BLaER1 treated with 17β-estradiol and CSF1 and Interleukin-3, amounts not matched to agents 10 nM and 100 nM (cell line): ENCODE measurements around the gene WIPI1.

Source experiments
- H3K27ac ChIP-seq, 11 experiments: shearing (Covaris generic); formaldehyde crosslinking; 2 replicates each; pipeline ENCODE4 v1.8.1; 2022
- H3K27me3 ChIP-seq, 11 experiments: shearing (Covaris generic); formaldehyde crosslinking; 2 replicates each; pipeline ENCODE4 v1.8.1; 2022
- H3K36me3 ChIP-seq, 11 experiments: shearing (Covaris generic); formaldehyde crosslinking; 2 replicates each; pipeline ENCODE4 v1.8.1; 2022
- H3K4me1 ChIP-seq, 10 experiments: shearing (Covaris generic); formaldehyde crosslinking; 2 replicates each; pipeline ENCODE4 v1.8.1; 2022
- H3K4me2 ChIP-seq, 11 experiments: shearing (Covaris generic); formaldehyde crosslinking; 2 replicates each; pipeline ENCODE4 v1.8.1; 2022
- H3K4me3 ChIP-seq, 10 experiments: shearing (Covaris generic); formaldehyde crosslinking; 2 replicates each; pipeline ENCODE4 v1.8.1; 2022
- H3K9ac ChIP-seq, 11 experiments: shearing (Covaris generic); formaldehyde crosslinking; 2 replicates each; pipeline ENCODE4 v1.8.1; 2022
- H3K9me3 ChIP-seq, 11 experiments: shearing (Covaris generic); formaldehyde crosslinking; replicated peaks in 1 of 11; 2 replicates each; pipeline ENCODE4 v1.8.1; 2022
- H4K20me1 ChIP-seq, 11 experiments: shearing (Covaris generic); formaldehyde crosslinking; 2 replicates each; pipeline ENCODE4 v1.8.1; 2022
- Cebpa-rat ChIP-seq, 11 experiments: shearing (Covaris generic); IDR thresholded peaks; 2 replicates each; pipeline ENCODE4 v1.8.1; 2022

WIPI1 gene

GRCh38 chr17:68450391-68450790 lies 6.9 kb downstream of the WIPI1 start:
- H3K36me3 ChIP-seq: peaks cover 0 to 81% (median 43%) of the 10 kb centered on the region in 11 experiments; a peak in 16 of 22 replicates
- no peak overlapping the region for H3K9ac ChIP-seq
- H3K27me3 ChIP-seq: no peaks in the 10 kb centered on the region
- 0 out of 20 replicates have a peak overlapping the region, but pooled peaks of 1 of the 10 experiments have one; percentile 3 for H3K4me3 ChIP-seq
- no peak overlapping the region for H3K27ac ChIP-seq
- H3K4me2 ChIP-seq: peak overlapping the region in 8 of 11 experiments; percentile 27 to 67 (median 48); a peak in 15 of 22 replicates
- no peak for TF ChIP-seq Cebpa-rat (IDR thresholded peaks at IDR 0.05)
- H3K9me3 ChIP-seq: peaks cover 0 to 14% (median 7%) of the 10 kb centered on the region in 11 experiments; a peak in 6 of 22 replicates
- H3K4me1 ChIP-seq: peaks cover 43 to 74% (median 65%) of the 10 kb centered on the region in 10 experiments
- no peaks in the 10 kb centered on the region; a peak in 2 of 22 replicates for H4K20me1 ChIP-seq

- Histone ChIP-seq H3K4me3 (no peak overlapping the region), H3K4me2 (no peak overlapping the region), H3K36me3 (peaks cover 0 to 86% (median 44%) of the 10 kb centered on the region in 11 experiments; a peak in 16 of 22 replicates), H3K27ac (no peak overlapping the region), H3K9ac (no peak overlapping the region), H3K9me3 (peaks cover 0 to 14% (median 7%) of the 10 kb centered on the region in 11 experiments; a peak in 6 of 22 replicates), H4K20me1 (no peaks in the 10 kb centered on the region; a peak in 2 of 22 replicates), H3K27me3 (no peaks in the 10 kb centered on the region), H3K4me1 (peaks cover 34 to 65% (median 54%) of the 10 kb centered on the region in 10 experiments)
- TF ChIP-seq Cebpa-rat (IDR thresholded peaks at IDR 0.05): no peak
Observed at GRCh38 chr17:68449021-68449739, 8.1 kb downstream of the WIPI1 start.

GRCh38 chr17:68446626-68447041 lies 10.7 kb downstream of the WIPI1 start:
- no peak for TF ChIP-seq Cebpa-rat (IDR thresholded peaks at IDR 0.05)
- Histone ChIP-seq H3K9me3 (peaks cover 0 to 18% (median 7%) of the 10 kb centered on the region in 11 experiments; a peak in 6 of 22 replicates), H3K4me1 (peaks cover 28 to 62% (median 45%) of the 10 kb centered on the region in 10 experiments), H3K27me3 (no peaks in the 10 kb centered on the region), H3K36me3 (peaks cover 0 to 88% (median 51%) of the 10 kb centered on the region in 11 experiments; a peak in 16 of 22 replicates), H3K4me3 (no peak overlapping the region), H3K27ac (0 out of 22 replicates have a peak overlapping the region, but pooled peaks of 1 of the 11 experiments have one; percentile 7), H3K9ac (0 out of 22 replicates have a peak overlapping the region, but pooled peaks of 1 of the 11 experiments have one; percentile 19), H3K4me2 (peak overlapping the region in 8 of 11 experiments; percentile 0 to 55 (median 28); a peak in 11 of 22 replicates), H4K20me1 (no peaks in the 10 kb centered on the region; a peak in 1 of 22 replicates)

GRCh38 chr17:68445671-68446070 lies 11.6 kb downstream of the WIPI1 start:
- Histone ChIP-seq H3K4me3 (no peak overlapping the region), H3K9ac (no peak overlapping the region)
- no peak for TF ChIP-seq Cebpa-rat (IDR thresholded peaks at IDR 0.05)

GRCh38 chr17:68443972-68444464 lies 13.3 kb downstream of the WIPI1 start:
- H3K4me2 ChIP-seq: no peak overlapping the region
- no peak for TF ChIP-seq Cebpa-rat (IDR thresholded peaks at IDR 0.05)
- H3K9me3 ChIP-seq: peaks cover 0 to 5% (median 0%) of the 10 kb centered on the region in 11 experiments; a peak in 1 of 22 replicates
- H3K27ac ChIP-seq: no peak overlapping the region
- H3K4me3 ChIP-seq: no peak overlapping the region
- H3K36me3 ChIP-seq: peaks cover 0 to 62% (median 26%) of the 10 kb centered on the region in 11 experiments; a peak in 14 of 22 replicates
- no peaks in the 10 kb centered on the region for H3K27me3 ChIP-seq
- no peaks in the 10 kb centered on the region; a peak in 1 of 22 replicates for H4K20me1 ChIP-seq
- H3K4me1 ChIP-seq: peaks cover 50 to 78% (median 57%) of the 10 kb centered on the region in 10 experiments
- no peak overlapping the region for H3K9ac ChIP-seq

More at GRCh38 chr17:68445671-68446070, 11.6 kb downstream of the WIPI1 start:
- H3K9me3 ChIP-seq: peaks cover 0 to 18% (median 7%) of the 10 kb centered on the region in 11 experiments; a peak in 6 of 22 replicates
- peak overlapping the region in 3 of 11 experiments; percentile 17 to 55 (median 44); a peak in 3 of 22 replicates for H3K4me2 ChIP-seq
- peaks cover 0 to 79% (median 41%) of the 10 kb centered on the region in 11 experiments; a peak in 16 of 22 replicates for H3K36me3 ChIP-seq
- H3K4me1 ChIP-seq: peaks cover 33 to 62% (median 47%) of the 10 kb centered on the region in 10 experiments
- no peaks in the 10 kb centered on the region for H3K27me3 ChIP-seq
- H4K20me1 ChIP-seq: no peaks in the 10 kb centered on the region; a peak in 1 of 22 replicates
- H3K27ac ChIP-seq: peak overlapping the region in 2 of 11 experiments; percentile 12 to 20; a peak in 2 of 22 replicates

- TF ChIP-seq Cebpa-rat (IDR thresholded peaks at IDR 0.05): peak in 10 of 11 experiments; percentile 23 to 97 (median 94); a peak in 18 of 22 replicates
- H3K4me3 ChIP-seq: peak overlapping the region in 3 of 10 experiments; percentile 21 to 49 (median 23); a peak in 4 of 20 replicates
- H3K4me2 ChIP-seq: peak overlapping the region; percentile 77 to 94 (median 86)
Observed at GRCh38 chr17:68441070-68441770, 16.1 kb downstream of the WIPI1 start.

GRCh38 chr17:68440526-68440925 lies 16.8 kb downstream of the WIPI1 start:
- TF ChIP-seq Cebpa-rat (IDR thresholded peaks at IDR 0.05): no peak

More at GRCh38 chr17:68441070-68441770, 16.1 kb downstream of the WIPI1 start:
- peak overlapping the region; percentile 71 to 93 (median 86) for H3K27ac ChIP-seq
- H3K4me1 ChIP-seq: peaks cover 73 to 88% (median 77%) of the 10 kb centered on the region in 10 experiments
- H3K36me3 ChIP-seq: peaks cover 0 to 34% (median 14%) of the 10 kb centered on the region in 11 experiments; a peak in 9 of 22 replicates
- H3K9me3 ChIP-seq: 0 out of 22 replicates have a peak, but pooled peaks cover 0 to 5% (median 0%) of the 10 kb centered on the region in 11 experiments
- no peaks in the 10 kb centered on the region for H4K20me1 ChIP-seq
- H3K27me3 ChIP-seq: no peaks in the 10 kb centered on the region
- H3K9ac ChIP-seq: peak overlapping the region; percentile 52 to 79 (median 74); a peak in 21 of 22 replicates

More at GRCh38 chr17:68440526-68440925, 16.8 kb downstream of the WIPI1 start:
- H3K9me3 ChIP-seq: 0 out of 22 replicates have a peak, but pooled peaks cover 0 to 5% (median 0%) of the 10 kb centered on the region in 11 experiments
- peak overlapping the region in 10 of 11 experiments; percentile 65 to 79 (median 74); a peak in 19 of 22 replicates for H3K9ac ChIP-seq
- peak overlapping the region; percentile 77 to 94 (median 86) for H3K4me2 ChIP-seq
- no peaks in the 10 kb centered on the region for H3K27me3 ChIP-seq
- H3K27ac ChIP-seq: peak overlapping the region; percentile 71 to 93 (median 86)
- no peaks in the 10 kb centered on the region; a peak in 1 of 22 replicates for H4K20me1 ChIP-seq
- H3K36me3 ChIP-seq: peaks cover 0 to 34% (median 14%) of the 10 kb centered on the region in 11 experiments; a peak in 9 of 22 replicates
- H3K4me1 ChIP-seq: peaks cover 74 to 88% (median 79%) of the 10 kb centered on the region in 10 experiments
- H3K4me3 ChIP-seq: peak overlapping the region in 2 of 10 experiments; percentile 9 to 21; a peak in 1 of 20 replicates
